DMS79 (cell line): ENCODE results near the gene C1orf198.

ENCODE experiments used
- DNase-seq: peaks from one replicate; lab custom pipeline; 2025; lab: John Stamatoyannopoulos, UW

Gene C1orf198, protein sequence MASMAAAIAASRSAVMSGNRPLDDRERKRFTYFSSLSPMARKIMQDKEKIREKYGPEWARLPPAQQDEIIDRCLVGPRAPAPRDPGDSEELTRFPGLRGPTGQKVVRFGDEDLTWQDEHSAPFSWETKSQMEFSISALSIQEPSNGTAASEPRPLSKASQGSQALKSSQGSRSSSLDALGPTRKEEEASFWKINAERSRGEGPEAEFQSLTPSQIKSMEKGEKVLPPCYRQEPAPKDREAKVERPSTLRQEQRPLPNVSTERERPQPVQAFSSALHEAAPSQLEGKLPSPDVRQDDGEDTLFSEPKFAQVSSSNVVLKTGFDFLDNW

GRCh38 chr1:230867903-230868735 lies at the start of gene C1orf198:
Gene C1orf198, minus strand, starts transcription at chr1:230868521. Its CDS starts 9 bp downstream, at chr1:230868512.
- peak; percentile 45 for DNase-seq

- peak; percentile 5 for DNase-seq
These were observed 49.2 kb upstream of the C1orf198 start for GRCh38 chr1:230917284-230918135.

GRCh38 chr1:230916587-230917283 lies 48.4 kb upstream of the C1orf198 start:
- DNase-seq, result no peak

DNA sequence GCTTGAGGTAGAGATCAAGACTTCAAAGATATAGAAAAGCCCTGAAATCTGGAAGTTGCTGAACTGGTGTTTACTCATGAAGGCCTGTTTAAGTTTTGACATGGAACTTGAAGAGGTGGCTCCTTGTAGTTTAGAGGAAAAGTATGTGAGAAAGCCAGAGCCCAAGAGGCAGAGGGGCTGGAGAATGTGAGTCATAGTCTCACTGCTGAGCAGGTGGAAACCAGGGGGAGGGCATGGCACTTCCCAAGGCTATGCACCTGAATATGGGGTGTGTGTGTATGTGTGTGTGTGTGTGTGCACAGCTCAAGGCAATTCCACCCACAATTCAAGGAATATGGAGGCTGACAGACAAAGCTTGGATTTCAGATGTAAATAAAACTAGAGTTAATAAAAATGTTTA lies 46.8 kb upstream of the C1orf198 start:
- no peak for DNase-seq

GRCh38 chr1:230913496-230913895 lies 45.2 kb upstream of the C1orf198 start:
- no peak for DNase-seq

DNA sequence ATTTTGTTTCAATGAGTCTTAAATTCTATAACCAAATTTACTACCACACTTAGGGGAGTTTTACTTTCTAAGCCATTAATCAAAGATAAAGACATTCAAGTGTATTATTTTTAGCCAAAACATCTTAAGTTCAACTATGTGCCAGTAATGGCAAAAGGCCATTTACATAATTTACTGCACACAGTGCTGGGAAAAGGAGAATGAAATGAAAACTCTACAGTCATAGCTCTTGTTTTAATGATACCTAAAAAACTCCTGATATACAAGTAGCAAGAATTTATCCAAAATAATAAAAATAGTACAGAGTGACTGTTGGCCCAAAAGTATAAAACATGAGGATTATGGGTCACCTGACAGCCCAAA lies 42.4 kb upstream of the C1orf198 start:
- DNase-seq, result no peak

DNA sequence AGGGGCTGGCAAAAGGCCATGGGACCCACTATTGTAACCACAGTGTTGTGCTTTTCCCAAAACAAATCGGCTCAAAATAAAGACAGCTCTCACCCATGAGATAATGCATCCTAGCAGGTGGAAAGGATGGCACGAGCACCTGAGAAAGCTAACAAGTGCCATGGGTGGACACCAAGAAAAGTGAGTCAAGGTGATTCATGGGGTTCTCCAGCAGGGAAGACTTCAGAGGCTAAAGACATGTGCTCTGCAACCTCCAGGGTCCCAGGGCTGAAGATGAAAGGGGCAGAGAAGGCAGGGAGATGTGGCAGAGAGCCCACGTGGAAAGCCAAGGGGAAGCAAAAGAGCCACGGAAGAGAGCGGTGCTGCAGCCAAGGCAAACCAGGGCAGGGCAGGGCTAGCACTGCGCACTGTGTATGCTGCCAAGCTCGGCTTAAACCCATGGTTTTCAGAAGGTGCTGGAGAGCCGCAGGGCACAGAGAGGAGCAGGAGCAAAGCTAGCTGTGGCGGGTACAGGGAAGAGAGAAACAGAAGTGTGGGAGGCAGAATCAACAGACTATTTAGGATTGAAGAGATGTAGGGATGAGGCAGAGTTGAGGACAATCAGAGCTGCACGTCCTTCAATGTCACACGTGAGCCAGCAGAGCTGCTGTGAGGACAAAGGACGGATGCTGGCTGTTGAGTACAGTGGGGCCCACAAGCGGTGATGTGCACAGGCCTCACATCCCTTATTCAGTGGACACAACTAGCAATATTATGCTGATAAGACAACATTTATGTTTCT lies 41.8 kb upstream of the C1orf198 start:
- DNase-seq, result no peak

- DNase-seq, result no peak
These were observed 39.3 kb upstream of the C1orf198 start for GRCh38 chr1:230907472-230908205.

DNA sequence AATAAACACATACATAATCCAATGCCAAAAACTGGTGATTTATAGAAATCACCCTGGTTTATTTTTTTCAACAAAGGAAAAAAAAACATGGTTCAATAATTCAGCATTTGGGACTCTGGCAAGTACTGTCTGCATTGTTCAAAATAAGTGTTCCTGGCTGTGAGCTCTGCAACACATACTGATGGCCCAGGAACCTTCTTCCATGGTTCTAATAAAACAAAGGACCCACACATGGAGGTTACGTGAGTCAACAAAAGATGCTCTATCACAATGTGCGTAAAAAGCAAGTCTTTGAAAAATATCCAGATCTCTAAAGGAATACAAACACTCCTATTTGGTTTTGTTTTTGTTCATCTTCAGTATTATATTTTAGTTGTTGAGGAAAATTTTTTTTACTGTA lies 37.9 kb upstream of the C1orf198 start:
- no peak for DNase-seq

GRCh38 chr1:230905733-230906132 lies 37.4 kb upstream of the C1orf198 start:
- no peak for DNase-seq

GRCh38 chr1:230902349-230902923 lies 34.1 kb upstream of the C1orf198 start:
- no peak for DNase-seq

GRCh38 chr1:230901671-230902070 lies 33.4 kb upstream of the C1orf198 start:
- DNase-seq, result no peak

DNA sequence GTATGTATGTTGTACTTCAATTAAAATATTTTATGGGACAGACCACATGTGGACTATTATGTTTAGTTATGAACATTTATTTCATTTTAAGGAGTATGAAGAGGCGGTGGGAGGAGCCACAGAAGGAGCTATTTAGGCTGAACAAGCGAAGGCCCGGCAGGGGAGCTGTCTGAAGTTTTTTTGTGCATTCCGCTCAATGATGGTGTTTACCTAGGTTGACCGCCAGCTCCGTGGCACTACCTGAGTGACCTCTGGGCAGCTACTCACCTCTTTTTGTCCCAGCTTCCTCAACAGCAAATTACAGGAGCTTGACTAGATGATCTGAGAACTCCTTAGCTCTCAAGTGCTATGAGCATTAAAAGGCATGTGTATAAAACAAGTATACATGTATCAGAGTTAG lies 32.7 kb upstream of the C1orf198 start:
- no peak for DNase-seq

GRCh38 chr1:230899841-230900251 lies 31.5 kb upstream of the C1orf198 start:
- no peak for DNase-seq

GRCh38 chr1:230898748-230899147 lies 30.4 kb upstream of the C1orf198 start:
- no peak for DNase-seq

DNA sequence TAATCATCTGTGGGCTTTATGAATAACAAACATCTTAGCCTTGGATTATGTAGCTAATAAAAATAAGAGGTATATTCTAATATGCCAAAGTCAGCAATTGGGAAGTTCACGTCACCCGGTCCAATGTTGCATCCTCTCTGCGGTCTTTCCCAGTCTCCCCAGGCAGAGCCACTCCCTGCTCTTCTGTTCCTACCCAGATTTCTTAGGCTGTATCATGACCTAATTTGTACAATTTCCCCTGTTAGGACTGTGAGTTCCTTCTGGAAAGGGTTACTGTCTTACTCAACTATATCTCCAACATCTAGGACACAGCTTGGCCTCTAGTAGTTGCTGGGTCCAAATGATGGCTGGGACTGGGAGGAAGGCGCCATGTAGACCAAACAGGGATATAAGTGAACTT lies 29.8 kb upstream of the C1orf198 start:
- no peak for DNase-seq

GRCh38 chr1:230896779-230897178 lies 28.5 kb upstream of the C1orf198 start:
- DNase-seq, result no peak

DNA sequence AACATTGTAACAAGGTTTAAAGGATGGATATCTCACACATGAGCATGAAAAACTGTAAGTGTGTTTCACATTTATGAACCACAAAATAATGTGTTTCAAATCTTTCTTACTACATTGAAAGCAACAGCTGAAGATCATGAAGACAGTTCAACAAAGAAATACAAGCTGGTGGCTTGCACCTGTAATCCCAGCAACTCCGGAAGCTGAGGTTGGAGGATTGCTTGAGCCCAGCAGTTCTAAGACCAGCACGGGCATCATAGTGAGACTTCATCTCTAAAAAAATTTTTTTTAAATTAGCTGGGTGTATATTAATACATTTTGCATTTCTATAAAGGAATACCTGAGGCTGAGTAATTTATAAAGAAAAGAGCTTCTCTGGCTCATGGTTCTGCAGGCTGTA lies 27.1 kb upstream of the C1orf198 start:
- no peak for DNase-seq

DNA sequence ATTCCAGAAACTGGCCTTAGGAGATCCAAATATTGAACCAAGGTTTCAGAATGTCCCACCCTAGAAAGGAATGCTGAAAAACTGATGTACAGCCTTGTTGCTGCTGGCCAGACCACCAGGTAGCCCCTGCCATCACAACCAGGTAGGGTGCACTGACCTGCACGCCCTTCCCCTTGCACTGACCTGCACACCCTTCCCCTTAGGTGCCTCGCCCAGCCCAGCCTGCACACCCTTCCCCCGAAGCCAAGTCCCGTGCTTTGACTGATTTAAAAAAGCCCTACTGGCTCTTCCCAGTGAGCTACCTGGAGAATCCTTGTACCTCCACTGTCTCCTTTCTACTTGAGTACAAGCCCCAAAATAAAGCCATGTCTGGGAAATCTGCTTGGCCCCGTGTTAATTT lies 26.3 kb upstream of the C1orf198 start:
- no peak for DNase-seq

- DNase-seq, result no peak
These were observed 25.7 kb upstream of the C1orf198 start for GRCh38 chr1:230894032-230894431.
